ENCODE measurements around the gene WNT11. TPM values are rescaled to one million over a fixed set of nuclear protein-coding genes. Genes with fewer than 3 reads are reported as not detected.
A peak's percentile ranks its signal among the peaks of the same experiment; 100 is the strongest.

WNT11 gene
- total RNA-seq, 1 donor from 2014 or later, result 4.1 TPM

DNA sequence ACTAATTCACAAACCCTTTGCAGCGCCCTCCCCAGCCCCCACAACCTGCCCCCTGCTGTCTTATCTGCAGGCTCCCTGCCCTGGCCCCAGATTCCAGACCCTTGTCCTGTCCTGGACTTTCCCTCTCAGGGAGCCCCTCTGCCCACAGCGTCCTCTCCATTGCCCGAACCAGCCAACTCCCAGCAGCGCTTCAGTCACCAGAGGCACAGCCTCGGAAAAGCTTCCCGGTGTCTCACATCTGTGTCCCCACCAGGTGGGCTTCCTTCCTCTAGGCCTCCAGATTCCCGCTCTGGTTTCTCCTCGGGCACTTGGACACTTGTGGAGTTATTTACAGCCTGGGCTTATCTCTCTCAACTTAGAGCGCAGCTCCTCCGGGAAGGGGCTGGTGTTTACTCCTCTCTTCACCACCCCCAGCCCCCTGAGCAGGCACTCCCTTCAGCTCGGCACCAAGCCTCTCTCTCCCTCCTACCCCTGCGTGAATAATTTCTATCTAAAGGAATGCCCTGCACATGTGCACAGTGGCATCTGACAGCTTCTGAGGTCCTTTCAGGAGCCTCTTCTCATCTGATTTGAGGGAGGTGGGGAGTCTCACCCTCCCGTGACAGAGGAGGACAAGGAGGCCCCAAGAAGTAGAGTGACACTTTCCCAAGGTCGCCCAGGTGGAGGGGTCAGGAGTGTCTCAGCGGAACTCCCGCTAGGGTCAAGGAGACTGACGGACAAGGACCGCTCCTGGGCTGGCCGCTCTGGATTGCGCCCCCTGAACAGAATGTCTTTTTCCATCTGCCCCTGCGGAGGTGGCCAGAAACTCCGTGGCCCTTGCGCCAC lies 838 bp downstream of the WNT11 start:
- TF ChIP-seq CTCF (IDR thresholded peaks at IDR 0.05), result no peak
- Mint-ChIP-seq H3K27me3 (ENCODE audit: unreplicated experiment) (peaks cover 7% of the 10 kb centered on the region), H3K4me3 (ENCODE audit: unreplicated experiment) (peak overlapping the region; percentile 69), H3K9me3 (ENCODE audit: unreplicated experiment) (no peaks in the 10 kb centered on the region), H3K36me3 (ENCODE audit: unreplicated experiment) (no peaks in the 10 kb centered on the region), H3K4me1 (ENCODE audit: unreplicated experiment) (peaks cover 20% of the 10 kb centered on the region), H3K27ac (ENCODE audit: unreplicated experiment) (no peak overlapping the region)
- no peak for DNase-seq (ENCODE audit: extremely low spot score, unreplicated experiment)

DNA sequence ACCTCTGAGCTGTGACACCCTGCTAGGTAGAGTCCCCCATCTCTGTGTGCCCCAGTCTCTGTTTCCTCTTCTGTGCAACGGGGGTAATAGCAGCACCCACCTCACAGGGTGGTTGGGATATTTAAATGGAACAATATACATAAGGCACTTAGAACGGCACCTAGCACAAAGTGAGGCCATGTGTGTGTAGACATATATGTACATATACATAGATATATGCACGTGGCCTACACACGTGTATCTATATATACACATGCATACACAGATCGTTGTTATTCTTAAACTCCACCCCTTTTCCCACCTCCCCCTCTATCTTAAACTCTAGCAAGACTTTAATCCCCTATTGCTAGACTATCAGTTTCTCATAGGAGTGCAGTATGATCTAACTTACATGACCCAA lies 2.4 kb downstream of the WNT11 start:
- H3K9me3 Mint-ChIP-seq (ENCODE audit: unreplicated experiment), result no peaks in the 10 kb centered on the region
- H3K4me3 Mint-ChIP-seq (ENCODE audit: unreplicated experiment), result no peak overlapping the region
- TF ChIP-seq CTCF (IDR thresholded peaks at IDR 0.05), result no peak
- no peaks in the 10 kb centered on the region for H3K36me3 Mint-ChIP-seq (ENCODE audit: unreplicated experiment)
- H3K27ac Mint-ChIP-seq (ENCODE audit: unreplicated experiment), result no peak overlapping the region
- peaks cover 20% of the 10 kb centered on the region for H3K4me1 Mint-ChIP-seq (ENCODE audit: unreplicated experiment)
- DNase-seq (ENCODE audit: extremely low spot score, unreplicated experiment), result no peak
- H3K27me3 Mint-ChIP-seq (ENCODE audit: unreplicated experiment), result peaks cover 7% of the 10 kb centered on the region

GRCh38 chr11:76203131-76203925 lies 3.0 kb downstream of the WNT11 start:
- no peaks in the 10 kb centered on the region for H3K9me3 Mint-ChIP-seq (ENCODE audit: unreplicated experiment)
- no peaks in the 10 kb centered on the region for H3K36me3 Mint-ChIP-seq (ENCODE audit: unreplicated experiment)
- H3K27ac Mint-ChIP-seq (ENCODE audit: unreplicated experiment), result no peak overlapping the region
- peaks cover 7% of the 10 kb centered on the region for H3K27me3 Mint-ChIP-seq (ENCODE audit: unreplicated experiment)
- peaks cover 20% of the 10 kb centered on the region for H3K4me1 Mint-ChIP-seq (ENCODE audit: unreplicated experiment)
- DNase-seq (ENCODE audit: extremely low spot score, unreplicated experiment), result no peak
- no peak for TF ChIP-seq CTCF (IDR thresholded peaks at IDR 0.05)
- H3K4me3 Mint-ChIP-seq (ENCODE audit: unreplicated experiment), result no peak overlapping the region

DNA sequence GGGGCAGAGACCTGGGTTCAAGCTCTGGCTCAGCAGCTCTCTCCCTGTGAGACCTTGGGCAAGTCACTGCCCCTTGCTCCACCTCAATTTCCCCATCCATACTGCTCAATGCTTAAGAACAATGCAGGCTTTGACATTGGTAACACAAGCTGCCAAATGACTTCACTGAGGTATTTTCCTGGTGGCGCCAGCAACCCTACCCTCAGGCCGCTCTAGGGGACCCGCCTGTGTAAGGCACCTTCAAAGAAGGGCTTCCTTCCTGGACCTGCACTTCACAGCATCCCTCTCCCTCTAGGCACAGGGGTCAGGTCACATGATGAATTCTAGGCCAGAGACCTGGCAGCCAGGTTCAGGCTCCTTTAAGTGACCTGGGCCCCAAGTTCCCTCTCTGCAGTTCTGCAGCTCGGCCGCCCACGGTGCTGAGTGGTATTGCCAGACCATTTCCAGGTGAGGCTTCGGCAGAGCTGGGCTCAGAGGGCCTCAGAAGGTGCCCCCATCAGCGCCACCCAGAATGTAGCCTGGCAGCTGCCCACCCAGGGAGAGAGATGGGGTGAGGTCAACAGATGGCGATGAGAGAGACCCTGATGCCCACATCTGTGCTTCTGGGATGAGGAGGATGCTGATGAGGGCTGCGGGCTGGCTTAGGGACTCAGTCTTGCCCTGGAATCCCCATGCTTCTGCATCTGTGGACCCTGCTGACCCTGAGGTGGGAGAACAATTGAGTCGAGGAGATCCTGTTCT lies 4.5 kb downstream of the WNT11 start:
- Mint-ChIP-seq H3K4me1 (ENCODE audit: unreplicated experiment) (peaks cover 12% of the 10 kb centered on the region), H3K4me3 (ENCODE audit: unreplicated experiment) (no peak overlapping the region), H3K27me3 (ENCODE audit: unreplicated experiment) (peaks cover 7% of the 10 kb centered on the region), H3K36me3 (ENCODE audit: unreplicated experiment) (no peaks in the 10 kb centered on the region), H3K27ac (ENCODE audit: unreplicated experiment) (no peak overlapping the region), H3K9me3 (ENCODE audit: unreplicated experiment) (no peaks in the 10 kb centered on the region)
- no peak for DNase-seq (ENCODE audit: extremely low spot score, unreplicated experiment)
- TF ChIP-seq CTCF (IDR thresholded peaks at IDR 0.05), result no peak
